GM19438 (cell line): Measurements from ENCODE around the gene FAM222B.

Experiments
- ATAC-seq: cut with Tn5 transposase; IDR thresholded peaks from one replicate; pipeline ENCODE4 v1.9.1; 2021; ENCODE audit warnings: low read depth; ENCODE audit not compliant: unreplicated experiment

The FAM222B gene

GRCh38 chr17:28717578-28718332 lies 124.8 kb downstream of the FAM222B start, which contains the start of gene RAB34:
RAB34 (minus strand) TSS chr17:28717868; CDS start chr17:28717266, 602 bp downstream.
- ATAC-seq: no peak

GRCh38 chr17:28716740-28717577 lies 125.6 kb downstream of the FAM222B start:
- no peak for ATAC-seq

GRCh38 chr17:28715217-28715616 lies 127.4 kb downstream of the FAM222B start:
- no peak for ATAC-seq

GRCh38 chr17:28714281-28714680 lies 128.3 kb downstream of the FAM222B start:
- no peak for ATAC-seq

GRCh38 chr17:28712705-28713415 lies 129.7 kb downstream of the FAM222B start:
- no peak for ATAC-seq

- ATAC-seq: peak; percentile 31
These were observed 130.4 kb downstream of the FAM222B start for GRCh38 chr17:28712032-28712704.

- ATAC-seq: peak; percentile 32
These were observed 130.9 kb downstream of the FAM222B start, which contains the start of gene PROCA1 for GRCh38 chr17:28711723-28712031. PROCA1 (minus strand) TSS chr17:28711888; CDS start chr17:28711660, 228 bp downstream.

- peak; percentile 82 for ATAC-seq
These were observed 131.5 kb downstream of the FAM222B start for GRCh38 chr17:28710861-28711722.

GRCh38 chr17:28707339-28707720 lies 135.3 kb downstream of the FAM222B start:
- no peak for ATAC-seq

- no peak for ATAC-seq
These were observed 135.9 kb downstream of the FAM222B start for GRCh38 chr17:28706471-28707338.
